SHP77 treated with DMSO at 0.1 percent for 48 hours (cell line): ENCODE measurements around the gene ESR1.
"Not testable (repeated sequence)": the region's sequence is repeated elsewhere in the genome, so short reads cannot be mapped to it uniquely, and the experiment has no call there.

Source experiments
- DNase-seq: peaks from one replicate; lab custom pipeline; 2025; lab: John Stamatoyannopoulos, UW

Gene ESR1

DNA sequence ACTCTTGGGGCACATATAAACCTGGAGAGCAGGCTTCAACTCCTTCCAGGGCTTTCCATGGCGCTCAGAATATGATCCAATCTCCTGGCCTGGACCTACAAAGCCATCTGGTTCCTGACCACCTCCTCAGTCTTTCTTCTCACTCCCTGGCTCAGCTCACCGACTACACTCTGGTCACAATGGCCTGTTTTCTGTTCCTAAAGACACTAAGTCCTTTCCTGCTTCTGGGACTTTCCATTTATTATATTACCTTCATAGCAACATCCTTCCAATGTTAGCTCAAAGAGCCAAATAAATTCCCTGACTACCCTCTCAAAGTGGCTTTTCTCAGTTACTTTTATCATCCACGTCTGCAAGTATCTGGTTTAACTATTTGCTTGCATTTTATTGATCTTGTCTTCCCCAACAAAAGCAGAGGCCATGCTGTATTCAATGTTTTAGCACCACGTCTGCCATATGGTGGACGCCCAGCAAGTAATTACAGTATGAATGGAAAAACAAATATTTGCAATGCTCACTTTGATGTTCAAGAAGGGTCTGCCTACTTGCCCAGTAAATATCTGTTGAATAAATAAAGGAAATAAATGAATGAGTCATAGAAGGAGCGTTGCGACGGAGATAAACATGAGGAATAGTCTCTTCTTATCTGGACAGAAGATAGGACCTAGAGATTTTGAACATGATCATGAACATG, 328.4 kb downstream of the ESR1 start:
- DNase-seq = peak; percentile 81

DNA sequence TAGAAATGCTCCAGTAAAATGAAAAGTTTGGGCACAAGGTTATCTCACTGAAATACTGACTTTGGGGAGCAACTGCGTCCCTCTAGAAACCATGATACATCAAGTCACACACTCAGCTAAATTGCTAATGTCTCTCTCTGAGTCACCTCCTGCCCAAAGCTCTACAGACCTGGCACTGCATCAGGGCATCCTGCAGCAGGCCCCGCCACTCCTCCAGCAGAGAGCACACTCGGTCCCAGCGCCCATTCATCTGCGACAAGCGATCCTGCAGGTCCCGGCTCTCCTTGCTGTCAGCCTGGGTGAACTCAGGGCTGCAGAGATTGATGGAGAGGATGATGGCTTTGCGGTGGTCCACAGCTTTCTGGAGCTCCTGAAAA, 329.0 kb downstream of the ESR1 start:
- DNase-seq = peak; percentile 81

DNA sequence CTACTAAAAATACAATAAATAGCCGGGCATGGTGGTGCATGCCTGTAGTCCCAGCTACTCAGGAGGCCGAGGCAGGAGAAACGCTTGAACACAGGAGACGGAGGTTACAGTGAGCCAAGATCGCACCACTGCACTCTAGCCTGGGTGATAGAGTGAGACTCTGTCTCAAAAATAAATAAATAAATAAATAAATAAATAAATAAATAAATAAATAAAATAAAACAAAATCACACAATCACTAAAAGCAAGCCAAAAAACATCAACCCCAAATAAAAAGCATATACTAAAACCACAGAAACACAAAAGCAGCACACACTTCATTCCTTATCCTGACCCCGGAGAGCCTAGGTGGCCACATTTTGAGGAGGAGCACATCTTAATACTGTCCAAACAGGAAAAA, 330.9 kb downstream of the ESR1 start:
- DNase-seq = not testable (repeated sequence)

DNA sequence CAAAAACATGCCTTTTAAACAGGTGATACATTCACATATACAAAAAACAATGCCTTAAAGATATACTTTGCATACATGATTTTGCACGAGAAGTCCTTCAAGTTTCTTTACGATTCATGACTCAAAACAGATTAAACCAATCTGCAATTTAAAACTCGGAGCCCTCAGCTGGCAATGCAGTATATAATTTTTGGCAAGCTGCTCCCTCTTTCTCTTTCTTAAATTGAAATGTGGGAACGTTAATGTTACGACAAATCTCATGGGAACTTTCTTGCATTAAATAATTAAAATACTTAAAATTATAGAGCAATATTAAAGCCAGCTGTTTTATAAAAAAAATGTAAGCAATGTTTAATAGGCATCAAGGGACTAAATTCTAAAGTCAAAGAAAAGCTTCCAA, 334.6 kb downstream of the ESR1 start:
- no peak for DNase-seq

DNA sequence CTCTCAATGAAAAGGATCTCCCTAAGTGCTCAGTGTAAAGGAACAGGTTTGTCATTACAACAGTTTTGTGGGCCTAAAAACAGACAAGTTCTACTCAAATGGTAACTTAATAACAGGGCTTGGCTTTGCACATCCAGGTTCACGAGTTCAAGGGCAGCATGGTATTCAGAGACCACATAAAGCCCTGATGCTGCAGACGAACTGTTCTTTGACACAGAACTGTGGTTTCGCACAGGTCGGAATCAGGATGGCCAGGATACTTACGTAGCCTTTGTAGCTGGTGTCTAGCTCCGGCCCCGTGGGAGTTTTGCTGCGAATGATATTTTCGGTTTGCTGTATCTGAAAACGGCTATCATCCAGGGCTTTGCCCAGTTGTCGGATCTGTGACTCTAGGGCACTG, 335.9 kb downstream of the ESR1 start:
- DNase-seq = no peak

DNA sequence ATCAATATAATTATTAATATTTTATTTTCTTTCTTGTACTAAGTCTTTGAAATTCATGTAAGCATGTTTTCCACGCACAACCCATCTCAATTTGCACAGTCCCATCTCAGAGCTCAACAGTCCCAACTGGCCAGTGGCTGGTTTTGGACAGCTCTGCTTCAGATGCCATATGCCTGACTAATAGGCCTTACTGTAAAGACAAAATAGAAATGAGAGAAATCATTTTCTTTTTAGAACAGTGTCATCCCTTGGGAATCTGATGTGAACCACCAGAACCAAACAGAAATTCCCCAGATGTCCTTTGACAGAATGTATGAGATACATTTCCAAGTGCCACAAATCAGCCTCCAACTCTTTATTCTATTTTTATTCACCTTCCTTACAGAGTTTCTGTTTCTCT, 338.9 kb downstream of the ESR1 start:
- no peak for DNase-seq

DNA sequence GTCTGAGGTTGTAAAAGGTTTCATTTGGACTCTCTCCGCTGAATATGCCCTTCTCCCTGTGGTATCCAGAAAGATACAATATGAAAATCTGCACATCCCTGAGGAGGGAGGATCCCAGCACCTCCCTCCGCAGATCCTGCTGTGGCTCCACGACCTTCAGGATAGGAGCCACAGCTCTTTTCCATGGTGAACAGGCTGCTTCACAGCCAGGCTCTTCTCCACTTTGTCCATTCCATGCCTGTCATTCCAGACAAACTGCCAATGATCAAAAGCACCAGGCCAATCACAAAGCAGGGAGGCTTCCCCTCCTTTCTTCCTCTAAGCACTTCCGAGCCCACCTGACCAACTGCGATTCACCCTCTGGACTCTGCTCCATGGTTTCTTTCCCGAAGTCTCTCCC, 339.8 kb downstream of the ESR1 start:
- no peak for DNase-seq

DNA sequence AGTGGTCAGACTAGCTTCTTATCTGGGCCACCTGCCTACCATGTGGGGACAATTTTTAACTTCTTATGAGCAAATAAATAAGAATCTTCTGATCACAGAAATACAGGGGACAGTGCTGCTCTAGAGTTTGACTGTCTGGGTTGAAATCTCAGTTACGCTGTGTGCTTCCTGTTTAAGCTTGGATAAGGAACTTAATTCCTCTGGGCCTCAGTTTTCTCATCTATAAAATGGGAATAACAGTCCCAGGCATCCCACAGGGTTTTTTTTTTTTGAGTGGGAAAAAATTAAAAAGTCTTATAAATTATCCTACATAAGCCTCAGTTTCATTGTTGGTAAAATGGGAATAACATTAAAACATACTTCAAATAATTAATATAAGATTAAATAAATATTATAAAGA, 340.9 kb downstream of the ESR1 start:
- no peak for DNase-seq

DNA sequence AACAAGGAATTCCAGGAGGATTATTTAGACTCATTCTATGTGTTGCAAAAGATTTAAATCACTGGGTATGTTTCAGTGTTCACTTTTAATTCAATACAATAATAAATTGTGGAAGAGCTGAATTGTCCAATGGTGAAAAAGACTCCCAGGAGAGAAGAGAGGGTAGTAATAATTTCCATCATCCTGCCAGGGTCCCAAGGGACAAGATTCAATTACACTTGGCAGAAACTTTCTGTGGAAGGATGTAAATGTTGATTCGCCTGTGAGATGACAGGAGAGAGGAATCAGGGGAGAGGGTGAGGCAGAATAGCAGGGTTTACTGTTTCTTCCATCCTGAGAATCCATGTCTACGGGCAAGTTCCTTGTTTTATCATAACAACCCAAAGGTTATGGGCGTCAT, 342.7 kb downstream of the ESR1 start:
- DNase-seq = no peak

DNA sequence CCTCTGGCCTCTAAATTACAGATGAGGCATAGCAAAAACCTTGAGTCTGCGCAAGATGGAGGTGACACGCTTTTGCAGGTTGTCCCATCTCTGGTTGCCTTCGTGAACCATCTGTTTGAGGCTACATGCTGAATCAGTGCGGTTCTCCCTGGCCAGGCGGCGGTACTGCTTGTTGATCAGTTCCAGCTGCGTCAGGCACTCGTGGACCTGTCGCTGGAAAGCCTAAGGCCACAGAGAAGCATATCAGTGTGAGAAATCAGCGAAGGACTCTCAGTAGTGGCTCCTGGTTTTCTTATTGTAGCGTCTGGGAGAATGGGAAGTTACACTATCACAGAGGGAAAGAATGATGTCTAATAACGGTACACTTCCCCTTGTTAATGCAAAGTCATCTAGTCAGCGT, 344.4 kb downstream of the ESR1 start:
- no peak for DNase-seq

DNA sequence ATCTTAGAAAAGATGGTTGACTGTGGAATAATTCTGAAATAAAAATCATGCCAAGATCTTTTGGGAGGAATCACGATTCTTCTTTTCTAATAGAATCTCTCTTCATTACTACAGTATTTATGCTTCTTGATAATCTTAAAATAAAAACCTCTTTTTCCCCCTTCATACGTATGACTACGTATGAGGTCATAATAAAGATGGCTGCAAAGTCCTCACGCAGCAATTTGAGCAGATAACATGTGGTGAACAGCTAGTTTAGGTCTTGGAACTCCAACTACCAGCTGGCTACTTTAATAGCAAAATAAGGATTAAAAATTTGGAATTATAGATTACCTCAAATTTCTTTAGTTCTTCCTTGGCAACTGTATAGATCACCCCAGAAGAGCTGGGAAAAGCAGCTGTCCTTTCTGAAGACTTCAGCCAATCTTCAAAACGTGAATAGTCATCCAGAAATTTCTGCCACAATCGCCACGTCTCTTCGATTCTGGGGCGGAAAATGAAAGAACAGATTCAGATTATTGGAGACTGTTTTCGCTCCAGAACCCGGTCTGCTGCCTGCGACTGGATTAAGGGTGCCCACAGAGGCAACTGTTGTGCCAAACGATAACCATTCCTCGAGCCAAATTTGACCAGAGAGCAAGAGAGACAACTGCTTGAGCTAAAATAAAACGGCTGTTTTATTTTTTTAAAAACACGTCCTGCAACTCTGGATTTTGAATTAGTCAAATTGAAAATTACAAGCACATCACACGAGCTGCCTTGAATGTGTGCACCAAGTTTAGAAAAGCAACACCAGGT, 347.3 kb downstream of the ESR1 start:
- DNase-seq = no peak

DNA sequence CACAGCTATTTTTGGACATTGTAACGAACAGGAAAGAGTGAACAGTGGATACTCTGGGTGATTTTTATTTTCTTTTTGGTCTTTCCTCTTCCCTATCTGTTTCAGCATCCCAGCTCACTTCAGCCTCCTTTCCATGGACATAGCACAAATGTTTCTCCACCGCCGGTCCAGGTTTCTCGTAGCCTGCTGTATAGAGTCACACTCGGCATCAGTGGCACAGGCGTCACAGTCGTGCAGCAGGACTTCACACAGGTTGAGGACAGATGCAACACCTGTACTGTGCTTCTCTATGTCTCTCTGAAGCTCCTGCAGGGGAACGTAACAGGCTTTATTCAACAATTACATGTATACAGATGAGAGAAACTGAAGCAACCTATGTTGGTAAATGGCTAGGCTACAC, 348.3 kb downstream of the ESR1 start:
- no peak for DNase-seq

DNA sequence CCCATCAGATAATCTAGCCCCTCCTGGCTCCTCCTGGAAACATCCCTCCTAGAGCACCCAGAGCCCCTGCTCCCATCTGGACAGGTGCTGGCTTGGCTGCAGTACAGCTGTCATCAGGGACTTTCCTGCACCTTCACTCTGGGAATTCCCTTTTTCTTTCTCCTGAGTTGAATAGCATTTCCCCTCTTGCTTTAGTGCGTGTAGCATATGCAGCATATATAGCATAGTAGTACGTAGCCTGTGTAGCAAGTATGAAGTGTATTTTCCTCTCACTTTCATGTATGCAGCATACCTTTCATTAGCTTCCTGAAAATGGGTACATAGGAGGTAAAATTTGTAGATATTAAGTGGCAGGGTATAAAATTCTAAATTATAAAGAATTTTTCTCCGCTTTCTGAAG, 352.9 kb downstream of the ESR1 start:
- DNase-seq = no peak

DNA sequence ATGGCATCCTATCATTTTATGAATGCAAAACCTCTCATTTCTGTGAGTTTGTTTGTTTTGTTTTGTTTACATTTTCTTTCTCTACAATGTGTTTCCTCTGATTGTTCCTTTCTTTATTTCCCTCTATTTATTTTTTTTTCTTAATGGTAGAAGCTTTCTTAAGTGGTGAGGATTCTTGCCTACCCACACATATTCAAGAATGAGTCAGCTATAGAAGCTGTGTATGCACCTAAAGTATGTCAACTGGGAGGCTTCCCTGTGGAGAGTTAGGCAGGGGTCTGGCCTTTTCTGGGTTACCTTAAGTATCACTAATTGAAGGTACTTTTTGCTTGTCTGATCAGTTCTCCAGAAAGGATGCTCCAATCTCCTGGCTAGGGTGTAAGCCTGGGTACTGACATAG, 354.0 kb downstream of the ESR1 start:
- no peak for DNase-seq

DNA sequence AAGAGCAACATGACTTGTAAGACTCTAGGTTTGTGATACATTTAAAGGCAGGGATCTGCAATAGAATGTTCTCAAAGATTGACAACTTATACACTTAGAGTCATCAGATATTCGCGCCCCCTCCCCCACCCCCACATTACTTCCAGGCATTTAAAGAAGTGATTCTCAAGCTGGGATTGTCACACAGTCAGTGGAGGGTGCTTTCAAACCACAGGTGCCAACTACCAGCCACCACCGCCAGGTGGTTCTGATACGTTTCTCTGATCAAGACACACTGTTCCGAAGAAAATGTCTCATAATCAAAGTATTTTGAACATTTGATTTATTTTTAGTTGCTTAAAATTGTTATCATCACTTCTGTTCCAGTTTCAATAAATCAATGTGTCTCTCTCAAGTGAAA, 357.5 kb downstream of the ESR1 start:
- no peak for DNase-seq

DNA sequence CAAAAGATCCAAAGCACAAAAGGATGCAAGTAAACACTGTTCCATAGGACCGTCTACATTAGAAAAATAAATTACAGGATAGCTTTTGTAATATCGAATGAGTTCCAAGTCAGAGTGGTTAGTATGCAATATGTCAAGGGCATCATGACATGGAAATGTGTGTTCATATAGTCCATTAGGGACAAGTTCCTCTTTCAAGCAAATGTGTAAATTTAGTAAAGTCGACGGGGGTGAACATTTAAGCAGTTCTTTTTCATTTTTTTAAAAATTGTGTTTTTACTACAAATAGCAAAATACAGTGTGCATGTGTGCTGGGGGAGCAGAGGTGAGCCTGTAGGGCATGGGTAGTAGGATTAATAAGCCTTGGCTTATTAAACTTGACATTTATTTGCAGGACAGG, 359.0 kb downstream of the ESR1 start:
- DNase-seq = no peak

DNA sequence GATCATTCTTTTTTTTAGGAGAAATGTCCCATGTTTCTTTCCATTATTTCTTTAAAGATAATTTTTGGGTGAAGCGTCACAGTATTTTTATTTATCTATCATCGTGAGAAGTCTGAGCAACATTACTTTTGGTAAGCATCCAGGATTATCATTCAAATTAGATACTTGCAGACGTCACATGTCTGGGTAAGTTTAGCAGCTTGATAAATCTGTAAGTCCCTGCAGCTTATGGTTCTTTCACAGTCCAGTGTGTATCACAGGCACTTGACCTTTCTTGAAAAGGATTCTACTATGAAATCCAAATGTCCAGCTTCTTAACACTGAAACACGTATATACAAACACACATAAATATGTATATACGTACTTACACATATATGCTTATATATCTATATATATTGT, 359.4 kb downstream of the ESR1 start:
- DNase-seq = no peak

DNA sequence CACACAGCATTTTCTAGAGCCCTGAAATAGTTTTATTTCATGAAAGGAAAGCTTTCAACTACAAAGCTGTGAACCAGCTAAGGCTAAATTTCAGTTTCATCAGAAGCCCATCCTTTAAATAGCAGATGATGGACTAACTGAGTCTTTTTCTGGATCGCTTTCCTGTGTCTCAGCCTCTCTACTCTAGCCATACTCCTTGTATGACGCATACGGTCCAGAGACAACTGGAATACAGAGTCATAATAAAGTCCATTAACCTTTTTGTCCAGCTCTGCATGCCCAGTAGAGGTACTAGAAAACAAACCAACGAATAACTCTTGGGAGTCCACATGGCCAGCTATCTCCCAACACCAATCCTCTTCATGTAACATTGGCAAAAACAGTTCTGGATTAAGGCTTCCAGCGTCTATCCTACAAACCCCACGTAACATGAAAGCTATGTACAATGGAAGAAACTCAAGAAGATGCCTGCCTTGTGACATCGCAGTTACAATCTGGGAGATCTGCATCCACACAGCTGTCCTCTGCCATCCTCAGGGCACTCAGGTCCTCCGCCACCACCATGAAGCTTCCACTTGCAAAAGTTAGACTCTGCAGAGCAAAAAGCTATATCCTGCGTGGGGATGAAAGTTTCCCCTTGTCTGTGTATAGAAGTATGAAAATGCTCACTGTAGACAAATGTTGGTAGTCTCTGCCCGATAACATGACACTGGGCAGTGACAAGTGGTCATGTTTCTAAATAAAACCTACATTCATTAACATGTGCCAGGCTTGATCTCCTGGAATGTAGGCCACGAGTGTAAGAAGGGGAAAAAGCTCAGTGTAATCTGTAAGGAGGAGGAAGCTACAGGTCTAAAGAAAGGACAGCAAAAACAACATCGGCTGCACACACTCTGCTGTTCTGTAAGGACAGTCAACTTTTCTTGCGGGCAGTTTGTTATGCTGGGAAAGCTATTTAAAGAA, 360.4 kb downstream of the ESR1 start:
- DNase-seq = no peak

DNA sequence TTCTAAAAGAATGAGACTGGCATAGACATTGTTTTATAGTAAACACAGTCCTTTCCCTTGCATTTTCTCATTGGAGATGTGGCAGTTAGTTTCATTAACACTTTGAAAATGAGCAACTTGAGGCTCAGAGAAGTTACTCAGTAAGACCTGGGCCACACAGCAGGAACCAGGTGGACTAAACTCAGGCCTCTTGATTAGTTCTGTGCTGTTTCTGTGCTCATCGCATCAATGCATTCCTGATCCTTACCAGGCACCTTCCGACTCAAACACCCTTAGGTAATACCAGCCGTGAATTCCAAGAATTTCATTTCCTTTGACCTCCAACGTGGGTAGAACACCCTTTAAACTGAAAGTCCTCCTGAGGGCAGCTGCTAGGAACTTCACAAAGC, 362.8 kb downstream of the ESR1 start:
- DNase-seq = no peak

DNA sequence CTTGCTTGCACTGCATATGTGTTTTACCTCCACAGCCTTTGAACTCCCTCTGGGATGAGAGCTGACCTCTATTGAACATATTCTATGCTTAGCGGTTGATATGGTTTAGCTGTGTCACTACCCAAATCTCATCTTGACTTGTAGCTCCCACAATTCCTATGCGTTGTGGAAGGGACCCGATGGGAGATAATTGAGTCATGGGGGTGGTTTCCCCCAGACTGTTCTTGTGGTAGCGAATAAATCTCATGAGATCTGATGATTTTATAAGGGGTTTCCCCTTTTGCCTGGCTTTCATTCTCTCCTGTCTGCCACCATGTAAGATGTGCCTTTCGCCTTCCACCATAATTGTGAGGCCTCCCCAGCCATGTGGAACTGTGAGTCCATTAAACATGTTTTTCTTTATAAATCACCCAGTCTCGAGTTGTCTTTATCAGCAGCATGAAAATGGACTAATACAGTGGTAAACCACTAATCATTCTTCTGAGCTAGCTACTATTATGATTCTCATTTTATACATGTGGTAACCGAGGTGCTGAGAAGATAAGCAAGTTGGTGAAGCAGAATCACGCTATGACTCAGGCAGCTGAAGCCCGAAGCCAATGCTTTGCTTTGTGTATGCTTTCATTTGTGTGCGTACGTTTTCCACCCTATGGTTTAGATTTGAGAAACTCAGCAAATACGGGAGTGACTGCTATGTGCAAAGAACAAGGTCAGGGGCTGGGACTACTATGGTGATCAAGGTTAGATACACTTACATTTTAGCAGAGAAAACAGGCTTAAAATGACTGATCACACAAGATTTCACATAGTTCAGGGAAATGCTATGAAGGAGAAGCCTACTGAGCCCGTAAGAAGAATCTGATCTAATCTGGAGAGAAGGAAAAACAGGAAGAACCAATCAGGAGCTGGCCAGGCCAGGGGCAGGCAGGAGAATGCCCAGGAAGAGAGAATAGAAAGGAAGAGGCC, 363.5 kb downstream of the ESR1 start:
- no peak for DNase-seq

DNA sequence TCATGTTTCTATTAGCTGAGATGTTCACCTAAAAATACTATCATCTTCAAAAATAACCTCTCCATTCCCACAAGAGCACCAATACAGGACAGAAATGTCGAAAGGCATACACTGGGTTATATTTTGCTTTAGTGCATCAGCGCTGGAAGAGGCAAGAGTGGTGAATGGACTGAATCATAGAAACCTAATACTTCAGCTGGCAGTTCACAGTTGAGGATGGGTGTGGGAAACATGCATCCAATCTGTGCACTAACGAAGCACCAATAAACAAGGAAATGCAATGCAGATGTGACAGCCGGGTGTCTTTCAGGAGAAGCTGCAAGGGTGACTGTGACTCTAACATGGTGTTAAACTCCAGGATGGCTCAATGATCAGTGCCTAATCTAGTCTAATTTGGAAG, 365.8 kb downstream of the ESR1 start:
- no peak for DNase-seq

DNA sequence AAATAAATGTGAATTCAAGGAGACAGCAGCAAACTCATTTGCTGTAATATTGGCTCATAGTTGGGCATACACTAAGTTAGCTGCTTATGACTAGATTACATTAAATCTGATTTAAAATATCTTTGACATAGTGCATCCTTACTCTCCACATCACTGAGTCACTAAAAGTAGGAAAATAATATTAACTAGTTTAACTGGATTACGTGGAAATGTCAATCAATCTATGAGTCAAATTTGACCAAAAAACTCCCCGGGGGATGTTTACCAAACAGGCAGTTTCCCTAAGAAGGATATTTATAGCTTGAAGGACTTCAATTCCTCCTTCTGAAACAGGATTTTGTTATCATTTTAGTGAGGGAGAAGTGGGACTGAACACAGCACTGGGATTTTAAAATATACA, 366.5 kb downstream of the ESR1 start:
- no peak for DNase-seq
